Measurements from ENCODE around the gene RBMS3.
"Not testable (repeated sequence)": the region's sequence is repeated elsewhere in the genome, so short reads cannot be mapped to it uniquely, and the experiment has no call there.

The RBMS3 gene

DNA sequence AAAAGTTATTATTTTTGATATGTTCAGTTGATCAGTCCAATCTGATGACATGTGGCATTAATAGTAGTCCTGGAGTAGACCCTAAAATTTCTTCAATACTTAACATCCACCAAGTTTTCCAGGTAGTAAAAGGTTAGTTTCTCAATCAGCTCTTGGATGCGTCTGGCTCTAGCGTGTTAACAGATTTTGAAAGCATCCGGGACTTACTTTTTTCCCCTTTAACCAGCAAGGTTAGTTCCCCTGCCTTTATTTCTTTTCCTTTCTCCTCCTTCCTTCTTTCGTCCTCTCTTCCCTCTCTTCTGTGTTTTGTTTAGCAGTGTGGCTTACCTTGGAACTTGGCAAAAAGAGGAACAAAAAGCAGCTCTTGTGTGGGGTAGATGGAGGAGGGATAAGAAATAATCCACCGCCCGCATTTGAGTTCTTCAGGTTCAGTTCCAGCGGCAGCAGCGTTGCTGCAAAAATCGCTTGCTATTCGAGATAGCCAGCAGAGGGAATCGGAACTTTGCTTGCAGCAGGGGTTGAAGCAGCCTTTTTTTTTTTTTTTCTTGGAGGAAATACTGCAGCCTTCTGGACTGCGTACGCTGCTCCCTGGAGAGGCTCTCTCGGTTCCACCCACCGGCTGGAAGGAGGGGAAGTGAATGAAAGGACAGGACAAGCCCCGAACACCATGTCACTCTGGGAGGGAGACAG lies at the start of gene RBMS3:
Gene RBMS3 (plus strand): TSS at position 668 of the 690 bp plus-strand sequence.
- Mint-ChIP-seq H3K27me3 (peaks cover 16% of the 10 kb centered on the region), H3K27ac (peak within 1 kb of the TSS; percentile 48), H3K36me3 (ENCODE audit: low read depth) (no peaks in the 10 kb centered on the region), H3K9me3 (no peaks in the 10 kb centered on the region), H3K4me3 (peak within 1 kb of the TSS; percentile 78), H3K4me1 (ENCODE audit: low read depth) (peaks cover 37% of the 10 kb centered on the region)
- DNase-seq: peak; percentile 31

GRCh38 chr3:29233126-29233525 lies 47.7 kb upstream of the RBMS3 start:
- not testable (repeated sequence) for H3K9me3 Mint-ChIP-seq; H3K27me3 Mint-ChIP-seq; H3K4me3 Mint-ChIP-seq; H3K4me1 Mint-ChIP-seq (ENCODE audit: low read depth); H3K27ac Mint-ChIP-seq; H3K36me3 Mint-ChIP-seq (ENCODE audit: low read depth); DNase-seq

- Mint-ChIP-seq H3K27ac (no peak overlapping the region), H3K27me3 (no peaks in the 10 kb centered on the region), H3K9me3 (no peaks in the 10 kb centered on the region), H3K4me3 (no peak overlapping the region), H3K36me3 (ENCODE audit: low read depth) (no peaks in the 10 kb centered on the region), H3K4me1 (ENCODE audit: low read depth) (no peaks in the 10 kb centered on the region)
- no peak for DNase-seq
Observed at GRCh38 chr3:29236146-29236840, 44.6 kb upstream of the RBMS3 start.

DNA sequence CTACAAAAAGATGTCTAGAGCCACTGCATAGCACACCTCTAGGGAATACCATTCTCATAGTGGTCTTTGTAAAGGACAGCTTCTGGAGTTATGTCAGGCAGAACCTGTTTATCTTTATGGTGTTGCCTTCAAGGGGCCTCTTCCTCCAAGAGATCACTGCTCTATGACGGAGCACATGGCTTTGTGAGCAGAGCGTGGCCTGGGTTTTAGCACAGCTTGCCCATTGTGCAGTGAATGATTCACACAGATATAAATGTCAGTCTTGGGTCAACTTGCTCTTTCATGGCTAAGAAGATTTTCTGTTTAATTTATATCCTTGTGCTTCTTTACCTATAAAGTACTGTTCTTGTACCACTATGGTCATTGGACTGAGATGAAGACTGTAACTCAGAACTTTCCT lies 41.5 kb upstream of the RBMS3 start:
- no peak for DNase-seq
- Mint-ChIP-seq H3K36me3 (ENCODE audit: low read depth) (no peaks in the 10 kb centered on the region), H3K4me1 (ENCODE audit: low read depth) (no peaks in the 10 kb centered on the region), H3K9me3 (no peaks in the 10 kb centered on the region), H3K27ac (no peak overlapping the region), H3K27me3 (no peaks in the 10 kb centered on the region), H3K4me3 (no peak overlapping the region)

DNA sequence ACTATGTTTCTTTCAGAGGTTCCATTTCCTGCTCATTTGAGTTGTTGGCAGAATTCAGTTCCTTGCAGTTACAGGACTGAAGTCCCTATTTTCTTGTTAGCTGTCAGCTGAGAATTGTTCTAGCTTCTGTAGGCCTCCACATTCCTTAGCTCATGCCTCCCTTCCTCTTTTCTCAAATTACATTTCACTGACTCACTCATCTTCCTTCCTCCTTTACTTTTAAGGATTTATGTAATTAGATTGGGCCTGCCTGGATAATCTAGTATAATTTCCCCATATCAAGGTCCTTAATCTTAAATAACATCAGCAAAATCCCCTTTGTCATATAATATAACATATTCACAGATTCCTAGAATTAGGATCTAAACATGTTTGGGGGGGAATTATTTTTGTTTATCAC lies 40.6 kb upstream of the RBMS3 start:
- Mint-ChIP-seq H3K27ac (no peak overlapping the region), H3K4me1 (ENCODE audit: low read depth) (no peaks in the 10 kb centered on the region), H3K4me3 (no peak overlapping the region), H3K27me3 (no peaks in the 10 kb centered on the region), H3K36me3 (ENCODE audit: low read depth) (no peaks in the 10 kb centered on the region), H3K9me3 (no peaks in the 10 kb centered on the region)
- no peak for DNase-seq

GRCh38 chr3:29240887-29241286 lies 40.0 kb upstream of the RBMS3 start:
- Mint-ChIP-seq H3K27me3 (no peaks in the 10 kb centered on the region), H3K36me3 (ENCODE audit: low read depth) (no peaks in the 10 kb centered on the region), H3K9me3 (no peaks in the 10 kb centered on the region), H3K27ac (no peak overlapping the region), H3K4me1 (ENCODE audit: low read depth) (no peaks in the 10 kb centered on the region), H3K4me3 (no peak overlapping the region)
- no peak for DNase-seq

DNA sequence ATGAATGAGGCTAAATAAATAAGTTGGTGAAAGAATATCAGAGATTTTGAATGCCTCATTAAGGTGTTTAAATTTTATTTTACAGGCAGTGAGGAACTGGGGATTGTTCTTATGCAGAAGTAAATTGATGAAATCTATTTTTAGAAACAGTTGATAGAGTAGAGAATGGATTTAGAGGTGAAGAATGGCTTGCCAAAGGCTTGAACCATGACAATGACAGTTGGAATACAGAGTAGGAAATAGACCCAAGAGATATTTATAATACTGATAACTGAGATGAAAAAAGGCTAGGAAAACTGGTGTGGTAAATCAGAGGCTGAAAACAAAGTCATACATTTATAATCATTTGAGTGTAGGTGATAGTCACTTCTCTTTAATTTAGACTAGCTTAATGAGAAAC lies 39.0 kb upstream of the RBMS3 start:
- H3K4me1 Mint-ChIP-seq (ENCODE audit: low read depth): no peaks in the 10 kb centered on the region
- no peak overlapping the region for H3K27ac Mint-ChIP-seq
- no peaks in the 10 kb centered on the region for H3K36me3 Mint-ChIP-seq (ENCODE audit: low read depth)
- H3K4me3 Mint-ChIP-seq: no peak overlapping the region
- no peaks in the 10 kb centered on the region for H3K27me3 Mint-ChIP-seq
- DNase-seq: no peak
- H3K9me3 Mint-ChIP-seq: no peaks in the 10 kb centered on the region

DNA sequence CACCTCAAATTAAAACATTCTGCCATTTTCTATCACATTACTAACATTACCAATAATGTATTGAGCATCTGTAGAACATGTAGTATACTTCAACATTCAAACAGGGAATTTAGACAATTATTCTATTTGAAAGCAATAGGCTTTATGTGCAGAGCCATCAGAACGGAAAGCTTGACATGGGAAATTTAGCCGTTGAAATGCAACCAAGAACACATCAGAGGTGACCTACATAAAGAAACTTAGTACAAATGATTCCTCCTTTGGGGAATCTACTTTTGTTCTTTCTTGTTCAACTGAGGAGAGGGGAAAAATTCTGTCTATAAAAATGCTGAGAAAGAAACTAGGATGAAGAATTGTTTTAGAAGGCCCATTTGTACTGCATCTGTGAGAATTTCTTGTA lies 38.6 kb upstream of the RBMS3 start:
- no peak overlapping the region for H3K27ac Mint-ChIP-seq
- H3K36me3 Mint-ChIP-seq (ENCODE audit: low read depth): no peaks in the 10 kb centered on the region
- no peak overlapping the region for H3K4me3 Mint-ChIP-seq
- no peak for DNase-seq
- H3K4me1 Mint-ChIP-seq (ENCODE audit: low read depth): no peaks in the 10 kb centered on the region
- H3K9me3 Mint-ChIP-seq: no peaks in the 10 kb centered on the region
- H3K27me3 Mint-ChIP-seq: no peaks in the 10 kb centered on the region

DNA sequence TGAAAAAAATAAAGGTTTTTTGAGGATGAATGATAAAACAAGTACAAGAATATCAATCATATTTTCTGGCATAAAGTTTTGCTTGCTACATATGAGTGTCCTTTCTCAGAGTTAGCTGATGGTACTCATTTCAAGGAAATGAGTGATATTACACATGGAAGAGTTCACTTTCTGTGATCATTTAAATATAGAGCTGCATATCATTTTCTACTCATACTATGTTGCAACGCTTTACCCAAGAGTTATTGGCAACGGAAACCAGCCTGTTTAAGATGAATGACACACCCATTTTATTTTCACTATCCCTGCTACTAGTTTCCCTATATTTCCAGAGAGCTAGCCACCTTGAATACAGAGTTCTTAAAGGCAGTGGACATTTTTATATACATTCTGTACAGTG lies 35.4 kb upstream of the RBMS3 start:
- Mint-ChIP-seq H3K9me3 (no peaks in the 10 kb centered on the region), H3K27ac (no peak overlapping the region), H3K36me3 (ENCODE audit: low read depth) (no peaks in the 10 kb centered on the region), H3K4me3 (no peak overlapping the region), H3K4me1 (ENCODE audit: low read depth) (no peaks in the 10 kb centered on the region), H3K27me3 (no peaks in the 10 kb centered on the region)
- no peak for DNase-seq

DNA sequence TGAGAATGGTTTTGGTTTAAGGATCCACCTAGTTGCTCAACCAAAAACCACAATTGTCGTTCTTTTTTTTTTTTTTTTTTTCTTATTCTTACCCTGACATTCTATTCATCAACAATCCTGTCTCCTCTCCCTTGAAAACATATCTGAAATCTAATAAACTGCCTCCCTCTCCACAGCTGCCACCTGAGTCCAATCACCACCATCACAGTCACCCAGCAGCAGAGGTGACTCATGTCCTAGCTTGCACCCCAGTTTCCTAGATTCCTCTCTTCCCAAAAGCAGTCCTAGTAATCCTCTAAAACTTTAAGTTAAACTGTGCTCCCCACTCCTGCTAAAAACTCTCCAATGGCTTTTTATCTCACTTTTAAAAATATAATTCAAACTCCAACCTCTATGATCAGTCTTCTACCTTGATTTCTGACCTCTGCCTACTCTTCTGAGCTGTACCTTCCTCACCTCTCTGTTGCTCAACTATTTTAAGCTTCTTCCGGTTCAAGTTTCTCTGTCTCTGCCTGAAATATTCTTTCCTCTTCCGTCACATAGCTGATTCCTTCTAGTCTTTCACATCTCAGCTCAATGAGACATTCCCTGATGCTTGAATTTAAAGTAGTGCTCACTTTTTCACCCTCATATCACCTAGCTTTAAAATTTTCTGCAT lies 33.7 kb upstream of the RBMS3 start:
- no peaks in the 10 kb centered on the region for H3K27me3 Mint-ChIP-seq
- DNase-seq: no peak
- no peaks in the 10 kb centered on the region for H3K36me3 Mint-ChIP-seq (ENCODE audit: low read depth)
- H3K27ac Mint-ChIP-seq: no peak overlapping the region
- H3K4me1 Mint-ChIP-seq (ENCODE audit: low read depth): no peaks in the 10 kb centered on the region
- no peak overlapping the region for H3K4me3 Mint-ChIP-seq
- H3K9me3 Mint-ChIP-seq: no peaks in the 10 kb centered on the region

GRCh38 chr3:29249829-29250345 lies 31.0 kb upstream of the RBMS3 start:
- H3K36me3 Mint-ChIP-seq (ENCODE audit: low read depth): no peaks in the 10 kb centered on the region
- H3K27ac Mint-ChIP-seq: no peak overlapping the region
- H3K9me3 Mint-ChIP-seq: no peaks in the 10 kb centered on the region
- H3K27me3 Mint-ChIP-seq: no peaks in the 10 kb centered on the region
- H3K4me1 Mint-ChIP-seq (ENCODE audit: low read depth): no peaks in the 10 kb centered on the region
- DNase-seq: no peak
- no peak overlapping the region for H3K4me3 Mint-ChIP-seq

- DNase-seq: no peak
- Mint-ChIP-seq H3K9me3 (no peaks in the 10 kb centered on the region), H3K27ac (no peak overlapping the region), H3K27me3 (no peaks in the 10 kb centered on the region), H3K4me1 (ENCODE audit: low read depth) (no peaks in the 10 kb centered on the region), H3K4me3 (no peak overlapping the region), H3K36me3 (ENCODE audit: low read depth) (no peaks in the 10 kb centered on the region)
Observed at GRCh38 chr3:29255854-29256696, 24.8 kb upstream of the RBMS3 start.

DNA sequence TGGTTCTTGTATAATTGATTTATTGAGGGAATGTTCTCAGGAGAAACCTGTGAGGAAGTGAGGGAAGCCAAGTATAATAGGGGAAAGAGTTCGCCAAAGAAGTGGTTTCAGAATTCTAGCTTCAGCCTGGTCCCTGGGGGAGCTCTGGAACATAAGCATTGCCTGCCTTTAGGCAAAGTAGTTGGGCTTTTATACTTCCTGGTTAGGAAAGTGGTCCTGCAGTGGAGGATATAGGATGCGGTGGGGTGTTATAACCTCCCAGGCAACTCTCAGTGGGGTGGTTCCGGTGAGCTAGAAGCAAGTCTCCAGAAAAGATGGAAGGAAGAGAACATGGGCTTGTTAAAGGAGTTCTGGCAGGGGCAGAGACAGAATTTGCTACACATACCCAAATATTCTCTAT lies 22.7 kb upstream of the RBMS3 start:
- Mint-ChIP-seq H3K27me3 (no peaks in the 10 kb centered on the region), H3K27ac (no peak overlapping the region), H3K4me3 (no peak overlapping the region), H3K9me3 (no peaks in the 10 kb centered on the region), H3K4me1 (ENCODE audit: low read depth) (no peaks in the 10 kb centered on the region), H3K36me3 (ENCODE audit: low read depth) (no peaks in the 10 kb centered on the region)
- DNase-seq: no peak

- no peaks in the 10 kb centered on the region for H3K4me1 Mint-ChIP-seq (ENCODE audit: low read depth)
- H3K4me3 Mint-ChIP-seq: no peak overlapping the region
- H3K9me3 Mint-ChIP-seq: no peaks in the 10 kb centered on the region
- H3K27me3 Mint-ChIP-seq: no peaks in the 10 kb centered on the region
- DNase-seq: no peak
- no peak overlapping the region for H3K27ac Mint-ChIP-seq
- no peaks in the 10 kb centered on the region for H3K36me3 Mint-ChIP-seq (ENCODE audit: low read depth)
Observed at GRCh38 chr3:29261119-29261518, 19.8 kb upstream of the RBMS3 start.
